GM19455 (cell line): Measurements from ENCODE around the gene SAMD13.

Experiments
- ATAC-seq: cut with Tn5 transposase; IDR thresholded peaks from one replicate; pipeline ENCODE4 v1.9.1; 2021; ENCODE audit not compliant: unreplicated experiment

The SAMD13 gene

GRCh38 chr1:84370266-84370665, 68.8 kb downstream of the SAMD13 start:
- ATAC-seq, result no peak

GRCh38 chr1:84370831-84371394, 69.4 kb downstream of the SAMD13 start:
- no peak for ATAC-seq

GRCh38 chr1:84373436-84374141, 72.1 kb downstream of the SAMD13 start:
- no peak for ATAC-seq

- ATAC-seq, result no peak
Observed at GRCh38 chr1:84374991-84375696, 73.6 kb downstream of the SAMD13 start.

- no peak for ATAC-seq
Observed at GRCh38 chr1:84376000-84376910, 74.7 kb downstream of the SAMD13 start.

DNA sequence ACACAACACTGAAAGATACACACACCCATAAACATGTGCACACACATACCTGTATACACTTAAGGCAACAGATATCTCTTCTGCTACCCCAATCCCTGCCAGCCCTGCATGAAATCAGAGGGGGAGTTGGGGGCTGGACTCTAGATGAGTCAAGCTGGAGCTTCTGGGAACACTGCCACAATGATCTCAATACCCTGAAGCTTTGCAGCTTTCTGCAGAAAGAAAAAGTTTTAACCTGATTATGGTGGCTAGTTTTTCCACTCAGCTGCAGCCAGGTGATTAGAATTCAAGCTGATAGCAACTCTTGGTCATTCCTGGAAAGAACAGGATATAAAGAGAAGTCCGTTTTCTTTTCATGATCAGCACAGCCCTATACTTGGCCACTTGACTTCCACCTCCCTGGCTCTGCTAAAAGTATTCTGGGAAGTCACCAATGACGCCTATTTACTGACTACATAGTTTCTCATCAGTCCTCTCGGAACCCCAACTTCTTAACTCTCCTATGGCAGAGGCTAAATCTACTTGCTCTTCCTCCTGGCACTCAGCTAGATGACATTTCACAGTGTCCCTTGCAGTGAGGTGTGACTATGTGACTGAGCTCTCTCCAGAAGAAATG, 76.1 kb downstream of the SAMD13 start:
- ATAC-seq, result no peak

GRCh38 chr1:84379138-84379916, 77.8 kb downstream of the SAMD13 start:
- no peak for ATAC-seq

DNA sequence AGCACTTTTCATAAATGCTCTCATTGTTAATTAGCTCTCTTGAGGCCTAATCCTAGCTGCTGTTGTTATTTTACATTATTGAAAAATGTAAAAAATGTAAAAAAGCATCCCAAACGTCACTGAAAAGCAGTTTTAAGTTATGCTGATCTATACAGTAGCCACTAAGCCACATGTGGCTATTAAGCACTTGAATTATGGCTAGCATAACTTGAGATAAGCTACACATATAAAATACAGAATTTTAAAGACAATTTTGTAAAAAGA, 78.3 kb downstream of the SAMD13 start:
- ATAC-seq, result no peak

- ATAC-seq, result no peak
Observed at GRCh38 chr1:84382127-84382526, 80.6 kb downstream of the SAMD13 start.

DNA sequence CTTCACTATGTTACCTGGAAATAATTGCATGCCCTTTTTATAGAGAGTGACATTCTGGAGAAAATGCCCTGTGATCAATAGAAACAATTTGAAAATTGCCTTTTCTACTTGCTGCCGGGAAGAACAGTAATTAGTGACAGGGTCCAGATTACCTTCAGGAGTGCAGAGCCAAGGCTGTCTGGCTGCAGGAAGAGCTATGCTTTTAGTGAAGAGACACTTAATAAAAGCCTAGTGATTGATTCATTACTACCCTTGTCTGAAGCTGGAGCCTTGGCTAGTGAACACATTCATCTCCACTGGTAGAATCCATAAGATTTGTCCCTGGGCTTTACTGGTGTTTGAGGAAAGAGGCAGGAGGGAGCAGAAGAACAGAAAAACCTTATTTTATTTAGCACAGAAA, 83.8 kb downstream of the SAMD13 start:
- no peak for ATAC-seq

DNA sequence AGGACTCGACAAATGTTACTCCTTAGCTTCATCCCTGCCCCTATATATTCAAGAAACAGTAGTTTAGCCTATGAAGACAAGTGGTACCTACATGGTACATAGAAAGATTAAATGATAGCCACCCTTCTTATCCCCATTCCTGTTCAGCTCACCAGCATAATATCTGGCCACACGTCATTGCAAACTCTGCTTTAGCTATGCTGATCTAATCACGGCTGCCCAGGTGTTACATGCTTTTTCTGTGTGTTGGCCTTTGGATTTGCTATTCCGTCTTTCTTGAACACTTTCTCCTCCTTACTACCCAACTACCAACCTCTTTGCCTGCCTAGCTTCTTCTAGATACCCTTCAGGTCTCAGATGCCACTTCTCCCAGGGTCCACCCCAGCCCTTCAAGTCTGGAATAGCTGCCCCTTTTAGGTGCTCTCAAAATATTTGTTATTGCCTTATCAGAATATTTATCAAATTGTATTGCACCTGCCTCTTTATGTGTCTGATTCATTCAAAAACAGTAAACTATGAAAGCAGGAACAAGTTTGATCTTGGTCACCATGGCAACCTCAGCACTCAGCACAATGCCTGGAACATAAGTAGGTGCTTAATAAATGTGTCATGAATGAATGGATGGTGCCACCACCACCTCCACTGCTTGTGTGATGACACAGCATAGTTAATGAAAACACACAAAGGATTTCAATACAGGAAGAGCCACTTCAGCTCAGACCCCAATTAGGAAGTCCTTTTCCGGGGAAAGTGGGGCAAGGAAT, 85.4 kb downstream of the SAMD13 start:
- ATAC-seq, result no peak

DNA sequence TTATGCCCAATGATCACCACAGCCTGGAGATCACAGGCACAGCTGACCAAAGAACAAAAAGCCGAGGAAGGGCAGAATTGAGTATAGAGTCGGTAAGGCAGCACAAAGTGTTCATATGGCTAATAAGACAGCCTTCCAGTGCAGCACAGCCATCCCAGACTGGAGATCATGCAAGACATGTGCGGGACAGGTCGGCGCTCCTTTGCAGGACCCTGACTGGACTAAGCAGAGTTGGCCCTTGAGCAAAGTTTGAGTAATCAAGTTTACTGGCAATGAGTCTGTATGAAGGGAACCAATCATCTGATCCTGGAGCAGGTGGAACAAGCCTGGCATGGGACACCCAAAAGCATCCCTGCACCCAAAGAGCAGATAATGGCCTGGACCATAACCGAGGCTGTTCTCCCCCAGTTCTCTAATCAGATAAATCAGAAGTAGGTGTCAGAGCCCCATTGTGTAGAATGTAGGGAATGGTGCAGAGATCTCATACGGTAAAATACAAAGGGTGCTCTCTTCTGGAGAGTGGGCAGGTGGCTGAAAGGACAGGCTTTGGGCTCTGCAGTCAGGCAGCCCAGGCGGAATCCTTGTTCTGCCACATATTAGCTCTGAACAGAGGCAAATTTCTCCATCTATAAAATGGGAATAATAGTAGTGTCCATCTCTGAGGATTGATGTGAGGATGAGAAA, 86.1 kb downstream of the SAMD13 start:
- no peak for ATAC-seq

DNA sequence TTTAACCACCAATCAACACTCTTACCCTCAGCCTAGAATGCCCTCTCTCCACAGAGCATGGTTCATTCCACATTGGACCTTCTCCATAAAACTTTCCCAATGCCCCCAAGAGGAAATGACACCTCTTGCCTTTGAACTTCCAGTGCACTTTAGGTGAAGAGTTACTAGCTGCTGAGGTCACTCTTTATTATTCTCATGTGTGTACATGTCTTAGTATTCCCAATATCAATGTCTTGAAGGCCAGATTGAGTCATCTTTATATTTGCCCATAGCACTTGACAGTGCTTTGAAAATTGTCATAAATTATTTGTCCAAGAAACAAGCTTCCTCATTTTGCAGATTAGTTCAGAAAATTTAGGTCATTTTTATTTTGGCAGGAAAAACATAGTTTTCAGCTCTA, 88.7 kb downstream of the SAMD13 start:
- no peak for ATAC-seq

GRCh38 chr1:84398175-84399155, 97.0 kb downstream of the SAMD13 start, which contains the start of gene DNASE2B:
Gene DNASE2B, plus strand, starts transcription at chr1:84398484. Its CDS starts 81 bp downstream, at chr1:84398565.
- no peak for ATAC-seq
